Measurements from ENCODE around the gene RAD51B.
A peak's percentile ranks its signal among the peaks of the same experiment; 100 is the strongest.
"Not testable (repeated sequence)": the region's sequence is repeated elsewhere in the genome, so short reads cannot be mapped to it uniquely, and the experiment has no call there.

Gene RAD51B

GRCh38 chr14:67987606-67988005, 168.0 kb downstream of the RAD51B start:
- no peak for DNase-seq

GRCh38 chr14:67988210-67988609, 168.6 kb downstream of the RAD51B start:
- peak; percentile 2 for DNase-seq

GRCh38 chr14:67990576-67990975, 171.0 kb downstream of the RAD51B start:
- DNase-seq: no peak

- DNase-seq: no peak
Observed at GRCh38 chr14:67994531-67994930, 175.0 kb downstream of the RAD51B start.

- no peak for DNase-seq
Observed at GRCh38 chr14:67996235-67996634, 176.7 kb downstream of the RAD51B start.

- no peak for DNase-seq
Observed at GRCh38 chr14:67998834-67999233, 179.3 kb downstream of the RAD51B start.

GRCh38 chr14:67999290-67999689, 179.7 kb downstream of the RAD51B start:
- no peak for DNase-seq

- DNase-seq: no peak
Observed at GRCh38 chr14:67999705-68000384, 180.3 kb downstream of the RAD51B start.

GRCh38 chr14:68000511-68000910, 180.9 kb downstream of the RAD51B start:
- no peak for DNase-seq

GRCh38 chr14:68008491-68008890, 188.9 kb downstream of the RAD51B start:
- no peak for DNase-seq

- no peak for DNase-seq
Observed at GRCh38 chr14:68011406-68012028, 191.9 kb downstream of the RAD51B start.

- no peak for DNase-seq
Observed at GRCh38 chr14:68012871-68013270, 193.3 kb downstream of the RAD51B start.

GRCh38 chr14:68013326-68013725, 193.7 kb downstream of the RAD51B start:
- no peak for DNase-seq

GRCh38 chr14:68014771-68015170, 195.2 kb downstream of the RAD51B start:
- DNase-seq: no peak

- no peak for DNase-seq
Observed at GRCh38 chr14:68015356-68016254, 196.0 kb downstream of the RAD51B start.

- DNase-seq: no peak
Observed at GRCh38 chr14:68016255-68016914, 196.8 kb downstream of the RAD51B start.

GRCh38 chr14:68018598-68018997, 199.0 kb downstream of the RAD51B start:
- DNase-seq: no peak

GRCh38 chr14:68020493-68020892, 200.9 kb downstream of the RAD51B start:
- DNase-seq: no peak

GRCh38 chr14:68020999-68021663, 201.6 kb downstream of the RAD51B start:
- no peak for DNase-seq

GRCh38 chr14:68027276-68027675, 207.7 kb downstream of the RAD51B start:
- DNase-seq: no peak

- DNase-seq: no peak
Observed at GRCh38 chr14:68028075-68028474, 208.5 kb downstream of the RAD51B start.

GRCh38 chr14:68031011-68031410, 211.4 kb downstream of the RAD51B start:
- not testable (repeated sequence) for DNase-seq

- no peak for DNase-seq
Observed at GRCh38 chr14:68032154-68032553, 212.6 kb downstream of the RAD51B start.
